T-cell (primary cell): ENCODE results near the gene TTC17. TPM values are rescaled to one million over a fixed set of nuclear protein-coding genes. Genes with fewer than 3 reads are reported as not detected.

Source experiments
- ATAC-seq, 4 experiments: fragments of 200-7000 bp in 3 of 4; fragments of 150-1000 bp in 1 of 4; cut with Tn5 transposase; replicated peaks in 1 of 4; 1 replicate in 3 of 4; 2 replicates in 1 of 4; pipeline ENCODE4 v1.10.0; 2021; ENCODE audit warnings: moderate library complexity in 3 of 4, mild to moderate bottlenecking in 2 of 4, moderate number of reproducible peaks in 1 of 4
- CTCF ChIA-PET, 2 donors: fragments of 300-600 bp; sonication (Branson Sonifier 250); formaldehyde crosslinking; loops; one replicate each; lab custom pipeline; 2022; ENCODE audit warnings: antibody characterized with exemption in 2 of 2; lab: Charles Lee
- POLR2A ChIA-PET, 2 donors: fragments of 300-600 bp; sonication (Branson Sonifier 250); formaldehyde crosslinking; loops; one replicate each; lab custom pipeline; 2022; ENCODE audit warnings: antibody characterized with exemption in 2 of 2; lab: Charles Lee
- DNase-seq, 35 experiments: peaks; one replicate each; pipeline versions ENCODE4 v3.0.0 to v3.0.0-alpha.2; 2013 to 2023
- H3K27ac ChIP-seq: one replicate; pipeline ENCODE4 v1.5.1; 2013; ENCODE audit warnings: low read length
- H3K27me3 ChIP-seq, 2 experiments: replicated peaks in 1 of 2; 1 replicate in 1 of 2; 2 replicates in 1 of 2; pipeline versions ENCODE4 v1.6.1 to v1.7.0; 2013; ENCODE audit warnings: low read length in 1 of 2, mixed read lengths in 1 of 2; ENCODE audit not compliant: control insufficient read depth in 2 of 2, insufficient read depth in 2 of 2; ENCODE audit errors: extremely low read depth in 1 of 2
- H3K36me3 ChIP-seq, 2 donors: 1 replicate in 1 of 2; 2 replicates in 1 of 2; pipeline versions ENCODE4 v1.6.1 to v1.7.0; 2013; ENCODE audit warnings: low read length in 1 of 2; ENCODE audit not compliant: control insufficient read depth in 2 of 2, insufficient read depth in 1 of 2; ENCODE audit errors: extremely low read depth in 1 of 2
- H3K4me1 ChIP-seq, 2 experiments: 1 replicate in 1 of 2; 2 replicates in 1 of 2; pipeline versions ENCODE4 v1.6.1 to v1.7.0; 2013; ENCODE audit warnings: low read length in 2 of 2, mixed read lengths in 1 of 2; ENCODE audit not compliant: insufficient read depth in 2 of 2, control insufficient read depth in 1 of 2; ENCODE audit errors: extremely low read depth in 1 of 2
- H3K4me3 ChIP-seq, 2 donors: 1 replicate in 1 of 2; 2 replicates in 1 of 2; pipeline versions ENCODE4 v1.5.1 to v1.7.0; 2013; ENCODE audit warnings: mild to moderate bottlenecking in 2 of 2, low read length in 1 of 2, moderate library complexity in 1 of 2; ENCODE audit not compliant: control insufficient read depth in 1 of 2; ENCODE audit errors: extremely low read depth in 1 of 2
- H3K9me3 ChIP-seq: 2 replicates; pipeline ENCODE4 v1.7.0; 2013
- H3K27ac Mint-ChIP-seq, 2 donors: one replicate each; pipeline ENCODE4 v1.8.0; 2020 to 2021; ENCODE audit warnings: mild to moderate bottlenecking in 2 of 2, mixed read lengths in 2 of 2
- H3K27me3 Mint-ChIP-seq, 2 donors: one replicate each; pipeline ENCODE4 v1.8.0; 2021 to 2022; ENCODE audit warnings: mixed read lengths in 2 of 2
- H3K36me3 Mint-ChIP-seq: one replicate; pipeline ENCODE4 v1.8.0; 2021; ENCODE audit warnings: mixed read lengths
- H3K4me1 Mint-ChIP-seq, 3 donors: one replicate each; pipeline ENCODE4 v1.8.0; 2020 to 2022; ENCODE audit warnings: mixed read lengths in 3 of 3, mild to moderate bottlenecking in 1 of 3
- H3K4me3 Mint-ChIP-seq, 3 donors: one replicate each; pipeline ENCODE4 v1.8.0; 2020 to 2022; ENCODE audit warnings: mild to moderate bottlenecking in 3 of 3, mixed read lengths in 3 of 3, moderate library complexity in 3 of 3
- H3K9me3 Mint-ChIP-seq, 3 donors: one replicate each; pipeline ENCODE4 v1.8.0; 2020 to 2022; ENCODE audit warnings: mixed read lengths in 3 of 3
- WGBS: methylation state at CpG from one replicate; pipeline ENCODE4 v1.1.5; 2013; ENCODE audit warnings: missing lambda C conversion rate; ENCODE audit not compliant: insufficient coverage; 5-methylcytosine and 5-hydroxymethylcytosine counted together
- total RNA-seq, 35 experiments: library from RNA in 6 of 35; stranded (reverse) in 6 of 35; fragments of 120-200 nt in 1 of 35; gene quantifications; one replicate each; pipeline versions ENCODE4 v1.2.1 to v1.2.4 and lab custom pipeline; 2013 to 2026

The TTC17 gene
- total RNA-seq, 5 donors from 2014 or later (not counting 1 experiment from before 2014, with no cell fraction given), result 72.4 to 123 (median 94.8) TPM

DNA sequence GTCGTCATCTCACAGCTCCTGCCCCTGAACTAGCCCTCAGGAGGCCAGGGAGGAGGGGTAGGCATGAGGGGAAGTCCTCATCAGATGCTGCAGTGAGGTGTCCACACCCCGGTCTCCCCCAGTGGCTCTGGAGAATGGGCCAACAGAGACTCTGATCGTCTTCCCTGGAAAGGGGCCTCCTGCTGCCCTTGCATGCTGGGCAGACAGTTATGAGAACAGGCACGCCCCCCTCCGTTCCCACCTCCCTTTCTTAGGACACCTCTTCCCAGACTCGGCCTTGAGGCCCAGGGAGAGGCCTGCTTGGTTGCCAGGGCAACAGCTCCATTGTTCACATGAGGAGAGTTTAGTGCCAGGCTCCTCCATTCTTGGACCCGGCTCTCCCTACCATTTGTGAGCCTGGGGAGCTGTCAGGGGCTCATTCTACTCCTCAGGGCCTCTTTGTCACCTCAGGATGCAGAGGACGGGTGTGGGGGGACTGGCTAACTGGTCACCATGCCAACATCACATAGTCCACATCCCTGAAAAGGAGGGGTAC, 157.7 kb downstream of the TTC17 start:
- Histone ChIP-seq H3K9me3 (no peaks in the 10 kb centered on the region), H3K4me3 (no peak overlapping the region), H3K4me1 (no peaks in the 10 kb centered on the region), H3K27ac (no peak overlapping the region), H3K27me3 (peaks cover 0 to 26% of the 10 kb centered on the region in 2 experiments), H3K36me3 (no peaks in the 10 kb centered on the region)
- ATAC-seq (no peak), DNase-seq (no peak)
- H3K27me3 Mint-ChIP-seq, result peaks cover 20 to 24% of the 10 kb centered on the region in 2 donors
- no peak overlapping the region for H3K4me3 Mint-ChIP-seq
- ChIA-PET CTCF (interaction anchor here in 1 of 2 donors (1.1 kb wide), 1 partner anchor 336 kb away, joined by 3 read pairs; no protein-coding TSS in a partner anchor), POLR2A (no interaction called here)
- H3K4me1 Mint-ChIP-seq, result no peaks in the 10 kb centered on the region
- peaks cover 9 to 11% (median 10%) of the 10 kb centered on the region in 3 donors for H3K9me3 Mint-ChIP-seq
- H3K36me3 Mint-ChIP-seq, result no peaks in the 10 kb centered on the region
- WGBS, result 73% methylated on average over 3 of the region's 8 CpGs
- no peak overlapping the region for H3K27ac Mint-ChIP-seq

DNA sequence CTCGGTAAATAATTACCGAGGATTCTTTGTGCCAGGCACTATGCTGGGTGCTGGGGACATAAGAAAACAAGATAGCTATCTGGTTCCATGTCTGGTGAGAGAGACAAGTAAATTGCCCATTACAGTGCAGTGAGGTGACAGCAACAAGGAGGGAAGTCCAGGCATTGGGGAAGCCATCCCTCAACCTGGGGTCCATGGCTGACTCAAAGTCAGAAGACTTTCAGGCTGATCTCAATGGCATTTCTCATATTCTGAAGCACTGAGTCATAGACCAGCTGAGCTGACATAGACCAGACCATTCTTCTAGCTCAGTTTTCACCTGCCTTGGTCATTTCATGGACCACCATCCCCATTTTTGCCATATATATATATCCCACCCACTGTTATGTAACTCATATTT, 158.8 kb downstream of the TTC17 start:
- Mint-ChIP-seq H3K27me3 (peaks cover 20 to 24% of the 10 kb centered on the region in 2 donors), H3K4me1 (no peaks in the 10 kb centered on the region), H3K4me3 (no peak overlapping the region), H3K27ac (no peak overlapping the region), H3K9me3 (peaks cover 9 to 11% (median 10%) of the 10 kb centered on the region in 3 donors), H3K36me3 (no peaks in the 10 kb centered on the region)
- Histone ChIP-seq H3K4me3 (no peak overlapping the region), H3K27ac (no peak overlapping the region), H3K36me3 (no peaks in the 10 kb centered on the region), H3K9me3 (no peaks in the 10 kb centered on the region), H3K4me1 (no peaks in the 10 kb centered on the region), H3K27me3 (peaks cover 0 to 35% of the 10 kb centered on the region in 2 experiments)
- WGBS, result no CpG with 5 or more reads among the region's 2 CpGs
- POLR2A ChIA-PET, result no interaction called here
- no peak for DNase-seq
- CTCF ChIA-PET, result no interaction called here
- no peak for ATAC-seq

DNA sequence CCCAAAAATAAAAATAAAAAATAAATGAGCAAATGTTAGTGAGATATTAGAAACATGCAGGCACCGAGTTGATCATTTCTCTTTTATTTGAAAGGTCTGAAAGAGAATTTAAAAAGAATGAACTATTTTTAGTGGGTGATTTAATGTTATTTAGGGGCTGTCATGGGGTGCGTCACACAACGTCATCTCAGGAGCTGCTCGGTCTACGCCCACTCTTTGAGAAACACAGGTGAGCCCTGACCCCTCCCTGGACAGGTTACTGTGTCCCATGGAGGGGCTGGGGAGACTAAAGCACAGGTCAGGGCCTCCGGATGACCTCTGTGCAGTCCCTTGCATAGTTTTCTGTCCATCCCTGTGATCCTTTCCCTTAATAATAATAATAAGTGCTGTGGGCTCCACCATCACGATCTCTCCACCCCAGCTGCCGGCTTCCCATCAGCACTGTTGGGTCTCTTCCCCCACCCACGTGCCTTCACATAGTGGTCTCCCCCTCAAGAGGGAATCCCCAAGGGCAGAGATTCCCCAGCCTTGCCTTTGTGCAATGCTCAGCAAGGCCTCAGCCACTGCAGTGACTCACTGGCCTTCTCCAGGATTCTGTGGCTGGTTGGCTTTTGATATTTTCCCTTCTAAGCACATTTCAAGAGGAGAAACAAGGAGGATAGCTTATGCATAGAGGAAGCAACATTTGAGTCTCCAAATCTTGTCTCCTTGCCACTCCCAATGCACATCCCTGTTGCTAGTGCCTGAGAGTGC, 159.9 kb downstream of the TTC17 start:
- no peak for DNase-seq
- Histone ChIP-seq H3K4me3 (no peak overlapping the region), H3K9me3 (no peaks in the 10 kb centered on the region), H3K27me3 (peaks cover 0 to 40% of the 10 kb centered on the region in 2 experiments), H3K4me1 (no peaks in the 10 kb centered on the region), H3K36me3 (no peaks in the 10 kb centered on the region), H3K27ac (no peak overlapping the region)
- 79% methylated on average over 6 of the region's 9 CpGs for WGBS
- Mint-ChIP-seq H3K27me3 (peaks cover 20 to 24% of the 10 kb centered on the region in 2 donors), H3K36me3 (no peaks in the 10 kb centered on the region), H3K9me3 (peaks cover 9 to 11% (median 10%) of the 10 kb centered on the region in 3 donors), H3K4me3 (no peak overlapping the region), H3K27ac (no peak overlapping the region), H3K4me1 (no peaks in the 10 kb centered on the region)
- ChIA-PET POLR2A (no interaction called here), CTCF (no interaction called here)
- ATAC-seq, result no peak

DNA sequence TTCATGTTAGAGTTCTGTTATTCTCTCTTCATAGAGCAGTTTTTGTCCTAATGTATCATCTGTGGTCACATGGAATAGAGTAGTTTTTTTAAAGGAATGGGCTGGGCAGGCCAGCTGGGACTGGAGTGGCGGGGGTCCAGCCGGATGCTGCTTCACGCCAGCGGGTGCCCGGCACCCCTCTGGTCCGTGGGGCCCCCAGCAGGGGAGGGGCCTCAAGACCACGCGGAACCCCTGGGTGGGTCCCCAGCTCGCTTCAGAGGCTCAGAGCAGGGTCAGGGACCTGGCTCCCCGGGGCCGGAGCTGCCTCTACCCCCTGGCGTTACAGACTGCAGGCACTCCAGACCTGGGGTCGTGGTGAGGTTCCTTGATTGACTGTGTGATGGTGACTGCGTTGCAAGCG, 162.8 kb downstream of the TTC17 start:
- H3K4me1 Mint-ChIP-seq, result no peaks in the 10 kb centered on the region
- no peak overlapping the region for H3K27ac Mint-ChIP-seq
- no peaks in the 10 kb centered on the region for H3K36me3 Mint-ChIP-seq
- no peaks in the 10 kb centered on the region for H3K9me3 ChIP-seq
- H3K27ac ChIP-seq, result no peak overlapping the region
- peaks cover 9 to 11% (median 10%) of the 10 kb centered on the region in 3 donors for H3K9me3 Mint-ChIP-seq
- POLR2A ChIA-PET, result no interaction called here
- CTCF ChIA-PET, result no interaction called here
- no peaks in the 10 kb centered on the region for H3K36me3 ChIP-seq
- 79% methylated on average over 6 of the region's 15 CpGs for WGBS
- H3K4me3 Mint-ChIP-seq, result no peak overlapping the region
- no peaks in the 10 kb centered on the region for H3K4me1 ChIP-seq
- no peak for DNase-seq
- no peak for ATAC-seq
- no peak overlapping the region for H3K4me3 ChIP-seq
- H3K27me3 ChIP-seq, result peaks cover 0 to 24% of the 10 kb centered on the region in 2 experiments
- peaks cover 10 to 24% of the 10 kb centered on the region in 2 donors for H3K27me3 Mint-ChIP-seq

DNA sequence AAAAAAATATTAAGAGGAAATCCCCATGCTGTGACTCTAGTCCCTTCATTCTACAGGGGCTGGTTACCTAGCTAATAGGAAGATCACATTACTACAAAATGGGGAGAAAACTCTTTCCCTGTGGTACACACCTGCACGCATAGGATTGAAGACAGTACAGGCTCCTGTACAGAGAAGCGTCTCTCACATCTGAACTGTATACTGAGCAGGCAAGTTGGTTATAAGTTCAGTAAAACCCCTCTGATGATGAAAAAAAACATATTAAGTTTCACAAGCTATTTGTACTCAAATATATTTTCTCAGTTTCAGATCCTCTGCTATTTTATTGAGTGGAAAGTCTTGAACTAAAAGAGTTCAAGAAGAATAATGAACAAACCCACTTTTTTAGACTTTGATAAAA, 164.9 kb downstream of the TTC17 start:
- Histone ChIP-seq H3K36me3 (no peaks in the 10 kb centered on the region), H3K27ac (no peak overlapping the region), H3K4me1 (no peaks in the 10 kb centered on the region), H3K9me3 (no peaks in the 10 kb centered on the region), H3K27me3 (peaks cover 0 to 18% of the 10 kb centered on the region in 2 experiments), H3K4me3 (no peak overlapping the region)
- no peaks in the 10 kb centered on the region for H3K4me1 Mint-ChIP-seq
- H3K27me3 Mint-ChIP-seq, result peaks cover 3 to 16% of the 10 kb centered on the region in 2 donors
- ChIA-PET CTCF (no interaction called here), POLR2A (no interaction called here)
- H3K27ac Mint-ChIP-seq, result no peak overlapping the region
- no peak for ATAC-seq
- WGBS, result no CpG with 5 or more reads among the region's 2 CpGs
- DNase-seq, result no peak
- no peak overlapping the region for H3K4me3 Mint-ChIP-seq
- H3K36me3 Mint-ChIP-seq, result no peaks in the 10 kb centered on the region
- H3K9me3 Mint-ChIP-seq, result peaks cover 9 to 11% (median 10%) of the 10 kb centered on the region in 3 donors

DNA sequence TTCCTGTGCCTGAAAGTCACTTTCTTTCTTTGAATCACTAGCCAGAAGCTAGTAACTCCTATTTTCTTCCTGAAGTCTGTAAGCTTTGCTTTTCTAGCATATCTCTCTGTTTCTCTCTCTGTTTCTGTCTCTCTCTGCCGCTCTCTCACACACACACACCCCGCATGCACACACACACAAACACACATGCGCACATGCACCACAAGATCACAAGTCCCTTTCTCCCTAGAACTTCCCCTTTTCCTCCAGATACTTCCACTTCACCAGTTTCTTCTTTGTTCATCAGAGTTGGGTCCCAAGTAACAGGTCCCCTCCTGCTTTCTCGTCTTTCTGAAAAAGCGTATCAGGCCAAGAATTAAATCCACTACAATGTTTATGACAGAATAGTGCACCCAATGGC, 173.3 kb downstream of the TTC17 start:
- no peaks in the 10 kb centered on the region for H3K9me3 Mint-ChIP-seq
- Histone ChIP-seq H3K36me3 (no peaks in the 10 kb centered on the region), H3K27me3 (peaks cover 2 to 18% of the 10 kb centered on the region in 2 experiments), H3K4me1 (no peaks in the 10 kb centered on the region), H3K27ac (no peak overlapping the region), H3K9me3 (no peaks in the 10 kb centered on the region), H3K4me3 (no peak overlapping the region)
- no peak overlapping the region for H3K4me3 Mint-ChIP-seq
- no peaks in the 10 kb centered on the region for H3K36me3 Mint-ChIP-seq
- WGBS, result 98% methylated on average over 5 of the region's 5 CpGs
- no peak overlapping the region for H3K27ac Mint-ChIP-seq
- peaks cover 16 to 19% of the 10 kb centered on the region in 2 donors for H3K27me3 Mint-ChIP-seq
- ATAC-seq (no peak), DNase-seq (no peak)
- POLR2A ChIA-PET, result no interaction called here
- no peaks in the 10 kb centered on the region for H3K4me1 Mint-ChIP-seq
- CTCF ChIA-PET, result no interaction called here
